Fibroblast of the aortic adventitia (primary cell): ENCODE data around the gene C1QC. TPM values are rescaled to one million over a fixed set of nuclear protein-coding genes. Genes with fewer than 3 reads are reported as not detected.
A peak's percentile ranks its signal among the peaks of the same experiment; 100 is the strongest.

ENCODE experiments used
- DNase-seq: peaks from one replicate; pipeline ENCODE4 v3.0.0-alpha.2; 2010; ENCODE audit warnings: low read depth
- H3K4me3 ChIP-seq: 2 replicates; pipeline ENCODE4 v1.5.1; 2011; ENCODE audit warnings: low read depth, mild to moderate bottlenecking, control low read depth, low read length, moderate library complexity
- total RNA-seq: library from RNA; depleted of rRNA; stranded (reverse); fragments of >200 nt; gene quantifications from 2 replicates; pipeline ENCODE4 v1.2.3, GENCODE V29; 2012; ENCODE audit warnings: low replicate concordance
- TF ChIP-seq, protein P1 (sequence below): IDR thresholded peaks from 2 replicates; pipeline ENCODE4 v1.5.1; 2011; ENCODE audit warnings: mild to moderate bottlenecking, low read length, control low read depth, inconsistent platforms; ENCODE audit not compliant: insufficient read depth

C1QC gene
- total RNA-seq, 1 donor: not detected

DNA sequence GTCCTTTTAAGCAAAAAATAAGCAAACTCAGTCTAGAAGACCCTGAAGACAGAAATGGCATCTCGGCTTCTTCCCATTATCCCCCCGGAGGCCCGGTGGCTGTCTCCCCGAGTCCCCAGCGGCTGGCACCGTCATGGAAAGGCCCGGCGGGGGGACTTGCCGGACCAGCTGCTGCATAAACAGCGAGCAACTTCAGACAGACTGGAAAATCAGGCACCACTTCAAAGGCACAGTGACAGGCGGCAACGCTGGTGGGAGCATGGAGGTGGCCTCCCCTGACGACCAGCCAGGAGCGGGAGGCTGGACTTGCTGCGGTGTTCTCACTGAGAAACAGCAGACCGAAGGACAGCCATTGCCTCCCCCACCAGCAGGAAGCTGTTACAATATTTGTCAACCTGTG, 25.4 kb upstream of the C1QC start:
- DNase-seq: no peak
- TF ChIP-seq, protein P1, sequence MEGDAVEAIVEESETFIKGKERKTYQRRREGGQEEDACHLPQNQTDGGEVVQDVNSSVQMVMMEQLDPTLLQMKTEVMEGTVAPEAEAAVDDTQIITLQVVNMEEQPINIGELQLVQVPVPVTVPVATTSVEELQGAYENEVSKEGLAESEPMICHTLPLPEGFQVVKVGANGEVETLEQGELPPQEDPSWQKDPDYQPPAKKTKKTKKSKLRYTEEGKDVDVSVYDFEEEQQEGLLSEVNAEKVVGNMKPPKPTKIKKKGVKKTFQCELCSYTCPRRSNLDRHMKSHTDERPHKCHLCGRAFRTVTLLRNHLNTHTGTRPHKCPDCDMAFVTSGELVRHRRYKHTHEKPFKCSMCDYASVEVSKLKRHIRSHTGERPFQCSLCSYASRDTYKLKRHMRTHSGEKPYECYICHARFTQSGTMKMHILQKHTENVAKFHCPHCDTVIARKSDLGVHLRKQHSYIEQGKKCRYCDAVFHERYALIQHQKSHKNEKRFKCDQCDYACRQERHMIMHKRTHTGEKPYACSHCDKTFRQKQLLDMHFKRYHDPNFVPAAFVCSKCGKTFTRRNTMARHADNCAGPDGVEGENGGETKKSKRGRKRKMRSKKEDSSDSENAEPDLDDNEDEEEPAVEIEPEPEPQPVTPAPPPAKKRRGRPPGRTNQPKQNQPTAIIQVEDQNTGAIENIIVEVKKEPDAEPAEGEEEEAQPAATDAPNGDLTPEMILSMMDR: no peak
- no peak overlapping the region for H3K4me3 ChIP-seq

DNA sequence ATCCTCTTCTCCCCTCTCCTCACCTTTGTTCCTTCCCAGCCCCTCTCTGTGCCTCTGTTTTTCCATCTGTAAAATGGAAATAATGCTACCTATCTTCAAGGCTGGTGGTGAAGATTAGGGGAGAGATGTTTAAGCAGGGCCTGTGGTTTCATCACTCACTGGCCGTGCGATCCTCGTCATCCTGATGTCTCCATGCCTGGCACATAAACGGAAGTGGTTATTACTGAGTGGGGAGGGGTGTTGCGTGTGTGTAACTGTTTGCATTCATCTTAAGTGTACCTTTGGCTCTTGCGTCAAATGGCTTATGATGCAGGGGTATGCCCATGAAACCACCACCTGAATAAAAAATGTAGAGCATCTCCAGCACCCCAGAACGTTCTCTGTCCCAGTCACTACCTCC, 24.2 kb upstream of the C1QC start:
- DNase-seq: no peak
- H3K4me3 ChIP-seq: no peak overlapping the region
- TF ChIP-seq, protein P1: no peak

DNA sequence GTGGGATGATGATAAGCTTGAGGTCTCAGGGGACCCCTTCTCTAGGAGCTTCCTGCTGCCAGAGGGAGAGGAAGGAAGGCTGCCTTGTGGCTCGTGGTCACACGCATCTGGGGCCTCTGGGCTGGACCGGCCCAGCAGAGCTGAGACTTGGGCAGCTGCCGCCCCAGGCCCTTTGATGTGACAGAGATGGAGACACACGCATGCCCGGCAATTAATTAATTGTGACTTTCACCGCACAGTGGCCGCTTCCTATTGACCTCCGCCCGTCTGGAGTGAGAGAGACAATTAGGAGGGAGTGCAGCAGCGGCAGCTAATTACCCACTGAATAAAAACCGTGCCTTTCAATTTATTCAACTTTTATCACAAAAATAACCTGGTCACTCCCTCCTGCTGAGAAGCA, 23.6 kb upstream of the C1QC start:
- no peak overlapping the region for H3K4me3 ChIP-seq
- no peak for DNase-seq
- TF ChIP-seq, protein P1: no peak

DNA sequence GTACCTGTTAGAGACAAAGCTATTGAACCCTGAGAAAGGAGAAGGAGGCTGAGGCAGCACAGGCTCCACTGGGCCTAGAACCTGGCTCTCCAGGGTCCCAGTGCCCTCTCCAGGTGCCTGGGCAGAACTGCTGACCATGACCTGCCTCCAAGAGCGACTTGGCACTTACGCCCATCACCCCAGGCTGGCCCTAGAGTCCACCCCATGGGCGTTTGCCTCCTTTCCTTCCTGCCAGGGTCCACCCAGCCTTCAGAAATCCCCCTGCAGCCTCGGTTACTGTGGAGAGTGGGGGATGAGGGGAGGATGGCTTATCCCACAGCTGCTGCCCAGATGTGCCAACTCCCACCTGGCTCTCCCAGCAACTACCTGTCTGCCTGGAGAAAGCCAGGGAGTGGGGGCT, 21.7 kb upstream of the C1QC start:
- H3K4me3 ChIP-seq: no peak overlapping the region
- DNase-seq: no peak
- TF ChIP-seq, protein P1: no peak

DNA sequence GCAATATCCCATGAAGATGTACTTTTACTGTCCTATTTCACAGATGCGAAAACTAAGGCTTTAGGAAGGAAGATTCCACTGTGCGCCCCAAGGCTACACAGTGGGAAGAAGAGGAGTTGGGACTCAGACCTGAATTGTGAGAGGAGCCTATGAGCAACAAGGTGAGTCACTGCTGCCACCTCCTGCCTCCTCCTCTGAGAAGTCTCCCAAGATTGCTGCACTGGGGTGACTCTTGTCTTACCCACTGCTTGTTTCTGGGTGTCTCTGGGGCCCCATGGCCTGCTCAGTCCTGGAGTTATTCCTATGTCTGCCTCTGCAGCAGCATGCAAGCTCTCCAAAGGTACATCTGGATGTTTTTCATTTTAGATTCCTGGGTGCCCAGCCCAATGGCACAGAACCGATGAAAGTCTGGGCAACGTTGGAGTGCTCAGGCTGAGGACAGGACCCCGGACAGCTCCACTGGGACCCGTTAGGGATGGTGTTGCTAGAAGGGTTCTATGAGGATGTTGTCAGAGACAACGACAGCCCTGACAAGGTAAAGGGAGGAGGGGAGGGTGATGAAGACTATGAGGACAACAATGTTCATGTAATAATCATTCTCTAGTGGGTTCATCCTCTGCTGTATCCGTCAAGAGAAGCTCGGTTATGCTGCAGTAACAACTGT, 18.0 kb upstream of the C1QC start:
- H3K4me3 ChIP-seq: no peak overlapping the region
- DNase-seq: peak; percentile 9
- TF ChIP-seq, protein P1: no peak

DNA sequence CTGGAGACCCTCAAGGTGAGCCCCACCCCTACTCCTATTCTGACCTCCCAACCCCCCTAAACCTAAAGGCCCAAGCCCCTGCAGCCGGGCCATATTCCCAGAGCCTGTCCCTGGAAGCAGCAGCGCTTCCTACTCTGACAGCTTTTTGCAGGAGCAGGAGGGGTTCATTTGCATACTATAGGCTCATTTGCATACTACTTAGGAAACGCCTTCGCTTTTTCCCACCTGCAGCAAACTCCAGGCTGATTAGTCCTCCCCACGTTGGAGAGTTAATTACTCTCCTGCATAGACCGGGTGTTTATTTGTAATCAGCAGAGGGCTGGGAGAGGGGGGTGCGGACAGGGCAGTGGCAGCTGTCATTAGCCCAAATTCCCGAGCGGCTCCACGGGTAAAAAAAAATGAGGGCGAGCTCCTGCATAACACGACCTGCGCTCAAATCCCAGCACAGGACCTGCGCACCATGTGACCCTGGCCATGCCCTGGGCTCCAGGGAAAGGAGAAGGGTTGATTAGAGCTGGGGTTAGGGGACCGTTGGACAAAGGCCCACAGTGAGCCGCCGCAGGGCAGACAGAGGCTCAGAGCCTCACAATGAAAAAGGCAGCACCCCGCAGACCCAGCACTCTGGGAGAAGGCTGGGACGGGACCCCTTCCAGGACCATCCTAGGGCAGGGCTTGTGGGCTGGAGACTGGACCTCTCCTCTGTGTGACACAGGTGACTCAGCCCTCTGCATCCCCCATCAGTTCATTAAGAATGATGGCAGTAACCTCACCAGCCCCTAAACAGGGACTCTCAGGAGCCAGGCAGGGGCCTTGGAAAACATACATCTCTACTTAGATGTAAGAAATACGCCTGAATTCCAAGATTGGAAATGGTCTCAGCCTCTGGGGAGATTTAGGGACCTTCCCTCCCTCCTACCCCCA, 16.9 kb upstream of the C1QC start:
- DNase-seq: no peak
- no peak overlapping the region for H3K4me3 ChIP-seq
- TF ChIP-seq, protein P1: no peak
